ENCODE results near the gene HOMEZ. TPM values are rescaled to one million over a fixed set of nuclear protein-coding genes. Genes with fewer than 3 reads are reported as not detected.

Gene HOMEZ
- total RNA-seq, 1 experiment from 2014 or later = 7.6 TPM

DNA sequence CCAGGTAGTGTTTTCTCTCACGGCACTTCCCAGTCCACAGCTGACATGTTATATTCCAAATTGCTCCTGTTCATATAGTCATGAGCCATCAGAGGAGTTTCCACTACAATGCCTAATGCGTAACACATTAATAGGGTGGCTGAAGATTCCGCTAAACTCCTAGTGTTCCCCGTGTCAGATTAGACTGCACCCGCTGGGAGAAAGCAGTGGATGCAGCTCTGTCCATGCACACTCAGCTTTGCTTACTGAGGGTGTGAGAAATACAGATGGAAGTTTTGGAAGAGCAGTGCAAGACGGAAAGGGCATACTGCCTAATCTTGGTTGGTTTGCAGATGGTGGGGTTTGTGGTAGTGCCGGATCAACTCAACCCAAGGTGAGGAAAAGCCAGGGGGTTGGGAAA lies 11.2 kb upstream of the HOMEZ start:
- no peak for DNase-seq
- no peak overlapping the region for H3K27ac Mint-ChIP-seq (ENCODE audit: unreplicated experiment)
- CTCF ChIA-PET = interaction anchor here (1.7 kb wide), 1 partner anchor 177 kb away, joined by 7 read pairs; no protein-coding TSS in a partner anchor
- intact Hi-C loops (cut with micrococcal nuclease; ENCODE audit: unreplicated experiment) = loop anchor here (5.0 kb wide), 1 partner anchor 195 kb away; the partner anchor contains the start of gene CIROP
- H3K9me3 Mint-ChIP-seq (ENCODE audit: unreplicated experiment) = no peaks in the 10 kb centered on the region
- H3K4me1 ChIP-seq = peaks cover 15% of the 10 kb centered on the region; the same call in 1 of the 2 replicates
- no peaks in the 10 kb centered on the region for H3K27me3 Mint-ChIP-seq (ENCODE audit: insufficient read depth, unreplicated experiment)
- TF ChIP-seq, protein P1, sequence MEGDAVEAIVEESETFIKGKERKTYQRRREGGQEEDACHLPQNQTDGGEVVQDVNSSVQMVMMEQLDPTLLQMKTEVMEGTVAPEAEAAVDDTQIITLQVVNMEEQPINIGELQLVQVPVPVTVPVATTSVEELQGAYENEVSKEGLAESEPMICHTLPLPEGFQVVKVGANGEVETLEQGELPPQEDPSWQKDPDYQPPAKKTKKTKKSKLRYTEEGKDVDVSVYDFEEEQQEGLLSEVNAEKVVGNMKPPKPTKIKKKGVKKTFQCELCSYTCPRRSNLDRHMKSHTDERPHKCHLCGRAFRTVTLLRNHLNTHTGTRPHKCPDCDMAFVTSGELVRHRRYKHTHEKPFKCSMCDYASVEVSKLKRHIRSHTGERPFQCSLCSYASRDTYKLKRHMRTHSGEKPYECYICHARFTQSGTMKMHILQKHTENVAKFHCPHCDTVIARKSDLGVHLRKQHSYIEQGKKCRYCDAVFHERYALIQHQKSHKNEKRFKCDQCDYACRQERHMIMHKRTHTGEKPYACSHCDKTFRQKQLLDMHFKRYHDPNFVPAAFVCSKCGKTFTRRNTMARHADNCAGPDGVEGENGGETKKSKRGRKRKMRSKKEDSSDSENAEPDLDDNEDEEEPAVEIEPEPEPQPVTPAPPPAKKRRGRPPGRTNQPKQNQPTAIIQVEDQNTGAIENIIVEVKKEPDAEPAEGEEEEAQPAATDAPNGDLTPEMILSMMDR (IDR thresholded peaks at IDR 0.05; ENCODE audit: insufficient read depth in 1 of 2, low read depth in 1 of 2, low read length in 1 of 2, severe bottlenecking in 1 of 2, unreplicated experiment in 1 of 2) = no peak
- H3K4me3 Mint-ChIP-seq (ENCODE audit: unreplicated experiment) = no peak overlapping the region
- peaks cover 20% of the 10 kb centered on the region for H3K36me3 Mint-ChIP-seq (ENCODE audit: insufficient read depth, unreplicated experiment)
- POLR2A ChIA-PET = no interaction called here
- no peaks in the 10 kb centered on the region for H3K9me3 ChIP-seq
- H3K27me3 ChIP-seq (replicated peaks; ENCODE audit: control insufficient read depth, insufficient read depth, low read length) = no peaks in the 10 kb centered on the region
- no peak overlapping the region for H3K4me3 ChIP-seq (ENCODE audit: low read depth, low read length)
- no TSS peak for BruUV-seq (replicated peaks)
- H3K36me3 ChIP-seq (ENCODE audit: control insufficient read depth, insufficient read depth, low read length) = no peaks in the 10 kb centered on the region
- H3K4me1 Mint-ChIP-seq (ENCODE audit: low read depth, unreplicated experiment) = no peaks in the 10 kb centered on the region

DNA sequence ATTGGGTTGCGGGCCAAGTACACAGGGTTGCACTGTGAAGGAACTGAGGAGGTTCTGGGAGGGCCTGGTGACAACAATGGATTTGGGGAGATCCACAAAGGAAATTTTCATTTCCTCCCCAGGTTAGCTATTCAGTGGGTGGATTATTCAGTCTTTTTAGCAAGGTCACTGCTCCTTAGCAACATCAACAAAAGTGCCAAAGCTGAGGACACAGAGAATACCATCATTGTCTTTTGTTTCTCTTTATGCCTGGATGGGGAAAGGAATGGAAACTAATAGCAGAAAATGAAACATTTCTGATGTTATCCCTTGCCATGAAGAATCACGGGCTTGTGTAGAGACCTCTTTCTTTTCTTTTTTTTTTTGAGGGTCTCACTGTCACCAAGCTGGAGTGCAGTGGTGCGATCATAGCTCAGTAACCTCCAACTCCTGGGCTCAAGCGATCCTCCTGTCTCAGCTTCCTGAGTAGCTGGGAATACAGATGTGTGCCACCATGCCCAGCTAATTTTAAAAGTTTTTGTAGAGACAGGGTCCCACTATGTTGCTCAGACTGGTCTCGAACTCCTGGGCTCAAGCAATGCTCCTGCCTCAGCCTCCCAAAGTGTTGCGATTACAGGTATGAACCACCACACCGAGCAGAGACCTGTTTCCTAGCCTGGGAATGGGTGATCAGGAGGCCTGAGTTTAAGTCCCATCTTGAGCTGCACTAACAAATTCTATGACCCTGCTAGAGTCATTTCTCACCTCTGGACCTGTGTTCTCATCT lies 10.3 kb upstream of the HOMEZ start:
- H3K4me1 Mint-ChIP-seq (ENCODE audit: low read depth, unreplicated experiment) = no peaks in the 10 kb centered on the region
- H3K27me3 ChIP-seq (replicated peaks; ENCODE audit: control insufficient read depth, insufficient read depth, low read length) = no peaks in the 10 kb centered on the region
- intact Hi-C loops (cut with micrococcal nuclease; ENCODE audit: unreplicated experiment) = loop anchor here (5.0 kb wide), 1 partner anchor 194 kb away; the partner anchor contains the start of gene CIROP
- POLR2A ChIA-PET = no interaction called here
- no peak for DNase-seq
- peaks cover 15% of the 10 kb centered on the region; the same call in 1 of the 2 replicates for H3K4me1 ChIP-seq
- H3K27ac Mint-ChIP-seq (ENCODE audit: unreplicated experiment) = no peak overlapping the region
- H3K4me3 ChIP-seq (ENCODE audit: low read depth, low read length) = no peak overlapping the region
- H3K4me3 Mint-ChIP-seq (ENCODE audit: unreplicated experiment) = no peak overlapping the region
- peaks cover 11% of the 10 kb centered on the region for H3K36me3 Mint-ChIP-seq (ENCODE audit: insufficient read depth, unreplicated experiment)
- TF ChIP-seq, protein P1 (IDR thresholded peaks at IDR 0.05; ENCODE audit: insufficient read depth in 1 of 2, low read depth in 1 of 2, low read length in 1 of 2, severe bottlenecking in 1 of 2, unreplicated experiment in 1 of 2) = no peak
- no TSS peak for BruUV-seq (replicated peaks)
- H3K36me3 ChIP-seq (ENCODE audit: control insufficient read depth, insufficient read depth, low read length) = no peaks in the 10 kb centered on the region
- CTCF ChIA-PET = interaction anchor here (0.6 to 1.7 kb wide), 2 partner anchors 176 to 177 kb away, joined by 7 read pairs; no protein-coding TSS in a partner anchor
- no peaks in the 10 kb centered on the region for H3K9me3 Mint-ChIP-seq (ENCODE audit: unreplicated experiment)
- H3K27me3 Mint-ChIP-seq (ENCODE audit: insufficient read depth, unreplicated experiment) = no peaks in the 10 kb centered on the region
- H3K9me3 ChIP-seq = no peaks in the 10 kb centered on the region

DNA sequence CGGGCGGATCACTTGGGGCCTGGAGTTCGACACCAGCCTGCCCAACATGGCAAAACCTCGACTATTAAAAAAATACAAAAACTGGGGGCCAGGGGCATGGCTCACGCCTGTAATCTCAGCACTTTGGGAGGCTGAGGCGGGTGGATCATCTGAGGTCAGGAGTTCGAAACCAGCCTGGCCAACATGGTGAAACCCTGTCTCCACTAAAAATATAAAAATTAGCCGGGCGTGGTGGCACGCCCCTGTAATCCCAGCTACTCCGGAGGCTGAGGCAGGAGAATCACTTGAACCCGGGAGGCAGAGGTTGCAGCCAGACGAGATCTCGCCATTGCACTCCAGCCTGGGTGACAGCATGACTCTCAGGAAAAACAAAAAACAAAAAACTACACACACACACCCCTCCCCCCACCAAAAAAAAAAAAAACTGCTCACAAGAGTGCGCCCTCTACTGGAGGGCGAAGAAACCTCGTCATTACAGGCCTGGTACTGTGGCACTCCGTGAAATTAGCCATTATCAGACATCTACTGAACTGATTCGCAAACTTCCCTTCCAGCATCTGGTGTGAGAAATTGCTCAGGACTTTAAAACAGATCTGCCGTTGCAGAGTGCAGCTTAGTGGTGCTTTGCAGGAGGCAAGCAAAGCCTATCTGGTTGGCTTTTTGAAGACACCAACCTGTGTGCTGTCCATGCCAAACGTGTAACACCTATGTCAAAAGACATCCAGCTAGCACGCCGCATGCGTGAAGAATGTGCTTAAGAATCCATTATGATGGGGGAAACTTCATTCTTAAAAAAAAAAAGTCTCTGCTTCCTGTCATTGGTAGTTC lies 9.0 kb upstream of the HOMEZ start:
- Mint-ChIP-seq H3K9me3 (ENCODE audit: unreplicated experiment) (no peaks in the 10 kb centered on the region), H3K4me3 (ENCODE audit: unreplicated experiment) (no peak overlapping the region), H3K4me1 (ENCODE audit: low read depth, unreplicated experiment) (no peaks in the 10 kb centered on the region), H3K36me3 (ENCODE audit: insufficient read depth, unreplicated experiment) (peaks cover 5% of the 10 kb centered on the region), H3K27me3 (ENCODE audit: insufficient read depth, unreplicated experiment) (no peaks in the 10 kb centered on the region), H3K27ac (ENCODE audit: unreplicated experiment) (no peak overlapping the region)
- Histone ChIP-seq H3K4me3 (ENCODE audit: low read depth, low read length) (no peak overlapping the region), H3K36me3 (ENCODE audit: control insufficient read depth, insufficient read depth, low read length) (no peaks in the 10 kb centered on the region), H3K27me3 (replicated peaks; ENCODE audit: control insufficient read depth, insufficient read depth, low read length) (no peaks in the 10 kb centered on the region), H3K4me1 (peaks cover 8% of the 10 kb centered on the region; the same call in 1 of the 2 replicates), H3K9me3 (no peaks in the 10 kb centered on the region)
- no TSS peak for BruUV-seq (replicated peaks)
- POLR2A ChIA-PET = no interaction called here
- intact Hi-C loops (cut with micrococcal nuclease; ENCODE audit: unreplicated experiment) = loop anchor here (1.0 to 5.0 kb wide), 2 partner anchors 9 to 193 kb away; partner anchors contain the start of genes CIROP and HOMEZ
- CTCF ChIA-PET = interaction anchor here (0.5 to 0.9 kb wide), 2 partner anchors 18 to 257 kb away, joined by 5 to 7 read pairs; no protein-coding TSS in a partner anchor
- TF ChIP-seq, protein P1 (IDR thresholded peaks at IDR 0.05; ENCODE audit: insufficient read depth in 1 of 2, low read depth in 1 of 2, low read length in 1 of 2, severe bottlenecking in 1 of 2, unreplicated experiment in 1 of 2) = peak; percentile 80 to 85
- DNase-seq = peak in 1 of 2 experiments; percentile 59
